Ammon's horn (tissue), 1 donor: Measurements from ENCODE around the gene POU2F3.

Experiments used
- DNase-seq: peaks from one replicate; pipeline ENCODE4 v3.0.0-alpha.2; 2016; ENCODE audit warnings: low spot score

POU2F3 gene

GRCh38 chr11:120318906-120319305 is 79.0 kb downstream of the POU2F3 start:
- DNase-seq = no peak

DNA sequence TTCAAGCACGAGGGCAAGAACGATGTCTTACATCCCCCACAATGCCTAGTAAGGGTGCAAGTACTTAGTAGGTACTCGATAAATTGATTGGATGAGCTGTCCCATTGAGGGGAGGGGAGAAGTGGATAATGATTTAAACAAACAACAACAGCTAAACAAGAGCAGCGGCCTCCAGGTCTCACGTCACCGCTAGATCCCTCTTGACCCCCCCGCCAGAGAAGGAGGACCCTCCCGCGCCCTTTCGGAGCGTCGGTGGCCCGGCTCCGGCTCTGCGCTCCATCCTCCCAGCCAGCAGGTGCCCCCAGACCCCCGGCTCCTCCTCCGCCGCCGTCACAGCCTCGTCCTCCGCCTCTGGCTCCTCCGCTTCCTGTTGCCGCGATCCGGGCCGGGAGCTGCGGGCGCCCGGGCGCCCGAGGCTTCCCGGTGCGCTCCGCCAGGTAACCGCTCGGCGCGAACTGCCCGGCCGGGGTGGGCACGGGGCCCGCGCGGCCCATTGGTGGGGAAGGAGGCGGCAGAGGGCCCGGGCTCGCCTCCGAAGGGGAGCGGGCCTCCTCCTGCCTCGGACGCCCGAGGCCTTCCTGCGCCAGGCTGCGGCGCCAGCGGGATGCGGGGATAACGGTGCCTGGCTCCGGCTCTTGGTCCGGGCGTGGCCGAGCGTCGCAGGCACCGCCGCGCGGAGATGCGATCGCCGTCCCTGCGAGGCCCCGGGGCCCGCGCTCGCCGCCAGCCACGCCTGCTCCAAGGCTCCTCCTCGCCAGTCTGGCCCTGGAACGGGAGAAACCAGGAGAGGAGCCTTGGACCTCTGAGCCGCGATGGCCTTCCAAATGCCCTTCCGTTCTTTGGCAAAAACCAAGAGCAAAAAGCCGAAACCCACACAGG is 85.2 kb downstream of the POU2F3 start, which contains the start of gene TLCD5:
TLCD5 (plus strand) TSS at position 368 of the 879 bp plus-strand sequence. CDS start 2,143 bp downstream, outside the sequence.
- DNase-seq = peak; percentile 78

- no peak for DNase-seq
Measured at GRCh38 chr11:120326228-120326627, 86.3 kb downstream of the POU2F3 start.

- no peak for DNase-seq
Measured at GRCh38 chr11:120326845-120327281, 86.9 kb downstream of the POU2F3 start.

DNA sequence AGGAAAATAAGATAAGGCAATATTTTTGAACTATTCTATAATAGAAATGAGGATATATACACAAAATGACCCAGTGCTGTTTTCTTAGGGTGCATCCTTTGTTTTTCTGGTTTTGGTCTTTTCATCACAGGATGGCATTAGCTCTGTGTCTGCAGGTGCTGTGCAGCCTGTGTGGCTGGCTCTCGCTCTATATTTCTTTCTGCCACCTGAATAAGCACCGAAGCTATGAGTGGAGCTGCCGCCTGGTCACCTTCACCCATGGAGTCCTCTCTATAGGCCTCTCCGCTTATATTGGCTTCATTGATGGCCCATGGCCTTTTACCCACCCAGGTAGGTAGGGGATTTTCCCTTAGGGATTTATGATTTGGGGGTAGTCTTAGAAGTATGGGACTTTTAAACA is 87.4 kb downstream of the POU2F3 start:
- no peak for DNase-seq

- no peak for DNase-seq
Measured at GRCh38 chr11:120329556-120329955, 89.6 kb downstream of the POU2F3 start.

DNA sequence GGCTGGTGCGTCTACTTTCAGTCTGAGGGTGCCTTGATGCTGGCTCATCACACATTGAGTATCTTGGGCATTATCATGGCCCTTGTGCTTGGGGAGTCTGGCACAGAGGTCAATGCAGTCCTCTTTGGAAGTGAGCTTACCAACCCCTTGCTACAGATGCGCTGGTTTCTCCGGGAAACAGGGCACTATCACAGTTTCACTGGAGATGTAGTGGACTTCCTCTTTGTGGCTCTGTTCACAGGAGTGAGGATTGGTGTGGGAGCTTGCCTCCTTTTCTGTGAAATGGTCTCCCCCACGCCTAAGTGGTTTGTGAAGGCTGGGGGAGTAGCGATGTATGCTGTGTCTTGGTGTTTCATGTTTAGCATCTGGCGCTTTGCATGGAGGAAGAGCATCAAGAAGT is 90.1 kb downstream of the POU2F3 start:
- no peak for DNase-seq

GRCh38 chr11:120331301-120331996 is 91.5 kb downstream of the POU2F3 start:
- DNase-seq = no peak

- DNase-seq = no peak
Measured at GRCh38 chr11:120332822-120333716, 93.1 kb downstream of the POU2F3 start.

DNA sequence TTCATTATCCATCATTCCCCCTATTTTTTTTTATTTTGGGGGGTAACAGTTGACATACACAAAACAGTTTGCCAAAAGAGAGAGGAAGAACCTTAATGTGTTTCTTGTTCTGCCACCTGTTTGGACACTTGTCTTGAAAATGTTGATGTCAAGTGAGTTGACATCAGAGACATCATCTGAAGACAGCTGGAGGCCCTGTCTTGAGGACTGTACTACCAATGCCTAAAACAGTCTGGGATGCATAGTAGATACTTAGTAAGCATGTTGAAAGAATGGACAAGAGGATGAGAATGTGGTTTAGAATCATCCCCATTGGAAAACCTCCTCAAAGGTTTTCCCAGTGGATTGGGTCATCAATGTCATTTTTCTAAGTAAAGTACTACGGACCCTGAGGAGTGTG is 93.9 kb downstream of the POU2F3 start:
- DNase-seq = no peak

- no peak for DNase-seq
Measured at GRCh38 chr11:120334332-120334731, 94.4 kb downstream of the POU2F3 start.

GRCh38 chr11:120334894-120335462 is 95.0 kb downstream of the POU2F3 start:
- peak; percentile 86 for DNase-seq

DNA sequence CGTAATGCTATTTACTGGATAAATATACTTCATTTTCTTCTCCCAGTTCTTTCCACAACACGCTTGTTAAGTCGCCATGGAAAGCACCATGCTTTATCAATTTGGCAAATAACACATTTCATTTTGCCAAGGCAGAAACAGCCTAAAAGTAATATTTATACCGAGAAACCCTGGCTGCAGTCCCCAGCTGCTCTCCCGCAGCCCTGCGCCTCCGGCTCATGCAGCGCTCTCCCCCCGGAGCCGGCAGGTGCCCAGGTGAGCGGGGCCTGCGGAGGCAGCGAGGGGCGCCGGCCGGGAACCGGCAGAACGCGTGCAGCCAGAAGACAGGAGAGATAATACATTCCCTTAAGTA is 95.6 kb downstream of the POU2F3 start:
- DNase-seq = no peak

DNA sequence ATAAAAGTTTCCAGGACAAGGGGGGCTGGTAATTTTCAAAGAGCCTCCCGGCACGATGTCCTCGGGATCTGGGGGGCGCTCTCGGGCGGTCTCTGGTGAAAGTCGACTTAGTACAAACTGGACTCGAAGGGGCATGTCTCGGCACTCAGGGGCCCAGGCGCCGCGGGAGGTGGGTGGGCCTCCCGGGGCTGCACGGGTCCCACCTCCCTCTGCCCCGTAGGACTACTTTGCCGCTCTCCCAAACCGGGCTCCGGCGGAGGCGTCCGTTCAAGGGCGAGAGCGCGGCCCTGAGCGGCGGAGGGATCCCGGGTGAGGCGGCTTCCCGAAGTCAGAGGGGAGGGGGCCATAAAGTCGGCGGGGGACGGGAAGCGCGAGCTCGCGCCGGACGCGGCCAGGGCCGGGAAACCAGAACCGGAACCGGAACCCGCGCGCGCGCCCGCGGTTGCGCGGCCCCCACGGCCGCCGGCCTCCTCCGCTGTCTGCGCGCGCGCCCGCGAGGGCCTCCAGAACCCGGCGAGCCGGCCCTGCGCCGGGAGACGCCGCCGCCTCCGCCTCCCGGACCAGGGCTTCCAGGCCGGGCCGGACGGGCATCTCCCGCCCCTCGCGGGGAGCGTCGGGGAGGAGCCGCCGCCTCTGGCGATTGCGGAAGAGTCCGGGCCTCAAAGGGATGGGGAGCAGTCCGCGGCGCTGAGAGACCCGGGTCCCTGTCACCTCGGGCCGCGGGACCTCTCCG is 96.1 kb downstream of the POU2F3 start, which contains the start of gene ARHGEF12:
ARHGEF12 (plus strand) TSS at position 506 of the 733 bp plus-strand sequence. CDS start 831 bp downstream, outside the sequence.
- DNase-seq = peak; percentile 91

DNA sequence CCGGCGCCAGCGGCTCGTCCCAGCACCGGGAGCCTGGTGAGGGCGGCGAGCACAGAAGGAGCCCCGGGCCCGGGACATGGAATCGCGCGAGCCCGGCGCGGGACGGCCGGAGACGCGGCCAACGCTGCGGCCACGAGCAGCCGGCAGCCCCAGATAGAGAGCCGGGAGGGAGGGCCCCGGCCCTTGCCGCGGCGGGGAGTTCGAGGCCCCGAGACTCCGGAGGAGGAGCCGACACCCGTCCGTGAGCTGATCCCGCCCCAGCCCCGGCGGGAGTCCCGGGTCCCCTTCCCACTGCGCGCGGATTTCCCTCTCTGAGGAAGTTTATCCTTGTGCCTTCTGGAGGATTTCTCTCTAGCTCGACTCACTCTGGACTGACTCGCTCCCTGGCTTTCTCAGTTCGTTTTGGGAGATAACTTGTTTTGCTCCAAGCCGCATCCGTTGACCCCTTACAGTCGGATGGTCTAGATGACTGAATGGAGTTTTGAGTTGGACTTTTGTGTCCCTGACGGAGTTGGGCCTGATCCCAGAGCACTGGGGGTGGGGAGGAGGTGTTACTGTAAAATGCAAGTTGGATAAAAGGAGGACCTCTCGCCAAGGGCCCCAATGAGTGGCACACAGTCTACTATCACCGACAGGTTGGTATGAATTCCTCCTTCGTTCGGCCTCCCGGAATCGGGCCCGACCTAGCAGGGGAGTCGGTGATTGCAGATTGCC is 96.9 kb downstream of the POU2F3 start:
- no peak for DNase-seq

GRCh38 chr11:120337355-120338106 is 97.6 kb downstream of the POU2F3 start:
- DNase-seq = peak; percentile 57

GRCh38 chr11:120338107-120338933 is 98.4 kb downstream of the POU2F3 start:
- DNase-seq = no peak

- peak; percentile 86 for DNase-seq
Measured at GRCh38 chr11:120339394-120339890, 99.5 kb downstream of the POU2F3 start.
